Embryonic facial prominence (tissue), 1 donor: ENCODE data around the gene TMTC1.

Source experiments
- DNase-seq: peaks from one replicate; pipeline ENCODE4 v3.0.0-alpha.2; 2016; ENCODE audit errors: extremely low spot score

TMTC1 gene

DNA sequence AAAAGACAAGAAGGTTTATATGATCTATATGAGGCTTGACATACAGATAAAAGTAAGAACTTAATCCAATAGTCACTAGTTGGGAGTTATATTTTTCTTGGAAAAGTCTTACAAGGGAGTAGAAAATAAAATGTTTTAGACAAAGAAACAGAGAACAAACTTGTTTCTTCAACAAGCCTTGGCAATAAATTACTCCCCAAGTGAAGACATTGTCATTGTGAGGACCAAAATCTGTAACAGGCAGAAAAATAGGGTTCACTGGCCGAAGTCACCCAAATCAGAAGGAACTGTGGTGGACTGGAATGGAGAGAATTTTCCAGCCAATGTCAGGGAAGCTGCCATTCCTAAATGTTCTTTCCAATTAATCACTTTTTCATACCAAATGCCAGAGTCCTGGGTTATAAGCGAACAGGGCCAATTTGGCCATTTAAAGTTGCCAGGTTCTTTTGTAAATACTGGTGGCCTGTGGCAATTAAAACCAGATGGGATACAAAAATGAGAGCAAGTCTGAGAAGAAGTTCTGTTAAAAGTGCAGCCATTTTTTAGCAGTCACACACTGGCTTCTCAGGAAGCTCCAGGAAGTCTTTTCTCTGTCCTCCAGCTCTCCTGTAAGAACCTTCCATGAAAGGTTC is 168.9 kb downstream of the TMTC1 start:
- no peak for DNase-seq

DNA sequence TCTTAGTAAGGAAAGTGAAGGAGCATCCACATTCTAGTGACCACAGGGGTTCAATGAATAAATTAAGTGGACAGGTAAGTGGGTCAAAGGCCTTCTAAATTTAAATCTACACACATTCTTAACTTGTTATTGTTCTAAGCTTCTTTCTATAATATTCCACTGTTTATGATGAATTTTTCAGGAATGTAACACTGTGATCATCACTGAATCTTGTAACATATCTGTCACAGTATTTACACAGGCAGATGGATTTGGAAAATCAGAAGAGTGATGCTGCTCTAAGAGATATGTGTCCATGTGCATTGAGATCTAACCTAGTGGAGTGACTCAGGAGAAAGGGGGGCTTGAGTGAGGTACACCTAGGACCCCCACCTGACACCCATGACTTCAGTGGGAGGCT is 170.8 kb downstream of the TMTC1 start:
- no peak for DNase-seq

DNA sequence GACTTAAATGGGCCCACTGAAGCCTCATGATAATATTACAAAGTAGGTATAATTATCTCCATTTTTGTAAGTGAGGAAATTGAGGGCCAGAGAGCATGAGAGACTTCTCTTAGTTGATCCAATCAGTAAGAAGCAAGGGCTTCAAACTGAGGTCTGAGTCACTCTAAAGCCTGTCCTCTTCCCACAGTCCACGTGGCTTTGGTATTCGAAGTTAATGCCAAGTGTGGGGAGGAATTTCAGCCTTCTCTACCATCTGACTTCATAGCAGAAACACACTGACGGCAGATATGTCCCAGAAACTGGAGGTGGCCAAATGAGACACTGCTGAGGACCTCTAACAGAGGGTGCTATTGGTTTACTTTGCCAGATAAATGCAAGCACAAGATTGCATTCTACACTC is 171.8 kb downstream of the TMTC1 start:
- DNase-seq, result no peak

DNA sequence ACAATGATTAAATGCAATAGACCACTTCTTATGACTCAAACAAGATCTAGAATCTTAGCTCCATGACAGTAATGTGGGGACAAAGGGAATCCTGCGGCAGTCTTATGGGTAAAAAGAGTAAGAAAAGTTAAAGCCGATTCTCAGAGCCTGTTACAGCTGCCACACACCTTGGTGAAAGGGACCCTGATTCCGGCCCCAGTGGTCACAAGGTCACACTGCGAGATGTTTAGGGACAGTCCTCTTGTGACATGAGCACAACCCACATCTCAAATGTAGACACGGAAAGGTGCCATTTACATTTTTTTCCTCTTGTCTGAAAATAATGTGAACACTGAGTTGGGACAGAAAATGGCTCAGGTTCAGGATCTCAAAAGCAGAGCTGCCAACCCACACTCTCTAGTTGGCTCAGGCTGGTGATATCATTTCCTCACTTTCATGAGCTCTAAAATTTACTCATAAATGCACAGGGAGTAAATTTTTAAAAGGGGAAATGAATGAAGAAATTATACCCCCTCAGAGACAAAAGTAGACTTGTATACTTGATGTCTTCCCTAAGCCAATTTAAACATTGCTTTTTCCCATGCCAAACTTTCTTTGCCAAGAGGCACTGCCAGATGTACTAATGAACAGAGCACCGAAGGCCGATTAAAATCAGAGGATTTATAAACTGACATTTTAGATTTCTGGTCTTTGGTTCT is 173.1 kb downstream of the TMTC1 start:
- no peak for DNase-seq

DNA sequence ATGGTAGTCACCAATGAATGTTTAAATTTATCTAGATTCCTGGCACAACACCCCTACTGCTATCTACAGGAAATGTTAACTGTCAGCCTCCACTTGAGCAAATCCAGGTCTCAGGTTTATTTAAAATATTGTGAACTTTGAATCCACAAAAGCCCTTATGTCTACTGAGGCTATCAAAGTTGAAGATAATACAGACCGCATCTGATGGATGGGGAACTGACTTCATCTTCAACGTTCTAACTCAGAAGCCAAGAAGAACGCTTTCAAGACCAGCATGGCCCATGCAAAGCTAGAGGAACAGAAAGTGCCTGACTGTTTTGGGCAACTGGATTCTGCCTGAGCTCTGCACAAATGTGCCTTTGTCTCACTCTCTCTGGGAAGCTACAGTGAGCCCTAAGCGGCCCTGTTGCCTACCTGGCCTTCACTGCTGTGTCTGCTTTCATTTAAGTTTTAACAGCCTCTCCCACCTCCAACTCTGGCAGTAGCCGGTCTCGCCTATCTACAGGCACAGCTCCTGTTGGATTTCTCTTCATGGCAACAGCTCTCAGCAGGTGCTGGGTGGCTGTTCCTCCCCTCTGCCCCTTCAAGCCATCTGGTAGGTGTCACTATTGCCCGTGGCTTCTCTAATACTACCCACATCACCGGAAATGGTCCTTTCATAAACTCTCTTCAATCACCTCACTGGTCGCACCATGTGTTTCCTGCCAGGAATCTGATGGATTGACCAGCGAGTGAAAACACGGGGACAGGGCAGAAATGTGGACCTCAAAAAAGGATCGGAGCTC is 174.1 kb downstream of the TMTC1 start:
- DNase-seq, result no peak

DNA sequence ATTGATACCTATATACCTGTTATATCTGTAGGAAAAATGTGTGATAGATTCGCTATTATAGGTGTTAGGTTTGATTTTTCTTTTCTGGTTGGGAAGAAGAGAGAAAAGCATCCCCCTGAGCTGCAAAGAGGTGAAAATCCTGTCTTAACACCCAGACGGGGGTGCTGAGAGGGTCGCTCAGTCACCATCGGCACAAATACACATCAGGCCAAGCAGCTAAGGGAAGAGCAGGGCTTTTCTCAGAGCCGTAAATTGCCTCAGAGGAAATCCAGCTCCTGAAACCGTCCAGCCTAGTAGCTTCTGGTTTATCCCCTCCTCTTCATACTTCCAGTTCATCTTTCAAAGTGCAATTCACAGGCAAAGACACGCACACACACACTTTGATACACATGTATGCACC is 175.2 kb downstream of the TMTC1 start:
- DNase-seq, result no peak

DNA sequence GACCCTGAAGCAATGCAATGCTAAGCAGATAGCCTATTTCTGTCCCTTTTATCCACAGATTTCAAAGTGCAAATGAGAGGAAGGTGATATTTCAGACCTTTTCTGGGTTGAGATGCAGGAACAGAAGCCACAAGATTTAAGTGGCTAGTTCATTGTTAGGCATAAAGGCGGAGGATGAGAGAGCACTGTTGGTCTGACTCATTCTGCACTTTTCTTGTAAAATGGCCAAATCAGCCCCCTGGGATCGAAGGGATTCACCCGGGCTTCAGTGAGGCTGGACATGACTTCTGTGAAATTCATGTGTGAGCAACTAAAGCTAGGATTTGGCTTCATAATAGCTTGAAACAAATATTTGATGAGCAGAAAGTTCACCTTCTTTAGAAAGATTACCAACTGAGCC is 184.4 kb downstream of the TMTC1 start:
- DNase-seq, result no peak

DNA sequence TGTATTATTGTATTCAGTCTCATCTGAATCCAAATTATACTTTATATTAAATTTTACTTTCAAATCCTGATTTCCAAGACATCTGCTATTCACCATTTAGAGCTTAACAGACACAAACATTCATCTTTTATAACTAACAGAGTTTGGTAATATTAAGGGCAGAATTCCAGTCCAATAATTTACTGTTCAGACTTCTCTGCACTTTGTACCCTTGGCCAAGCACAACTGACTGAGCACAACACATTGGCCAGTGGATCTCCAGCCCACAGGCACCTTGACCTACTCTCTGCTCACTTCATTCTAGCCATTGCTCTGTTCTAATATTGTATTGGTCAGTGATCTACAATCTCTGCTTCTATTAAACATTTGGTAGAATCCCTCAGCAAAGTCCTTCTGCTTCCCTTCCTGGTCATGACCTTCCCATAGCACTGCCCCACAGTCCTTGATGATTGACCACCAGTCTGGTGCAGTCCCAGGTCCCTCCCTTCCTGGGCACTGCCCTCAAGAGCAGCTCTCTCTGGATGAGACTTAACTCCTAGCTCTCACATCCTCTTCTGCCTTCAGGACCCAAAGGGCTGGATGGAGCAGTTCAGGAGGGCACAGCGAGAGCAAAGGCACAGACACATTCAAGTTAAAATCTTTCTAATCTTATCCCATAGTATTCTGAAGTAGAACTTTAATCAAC is 188.5 kb downstream of the TMTC1 start:
- DNase-seq, result no peak

DNA sequence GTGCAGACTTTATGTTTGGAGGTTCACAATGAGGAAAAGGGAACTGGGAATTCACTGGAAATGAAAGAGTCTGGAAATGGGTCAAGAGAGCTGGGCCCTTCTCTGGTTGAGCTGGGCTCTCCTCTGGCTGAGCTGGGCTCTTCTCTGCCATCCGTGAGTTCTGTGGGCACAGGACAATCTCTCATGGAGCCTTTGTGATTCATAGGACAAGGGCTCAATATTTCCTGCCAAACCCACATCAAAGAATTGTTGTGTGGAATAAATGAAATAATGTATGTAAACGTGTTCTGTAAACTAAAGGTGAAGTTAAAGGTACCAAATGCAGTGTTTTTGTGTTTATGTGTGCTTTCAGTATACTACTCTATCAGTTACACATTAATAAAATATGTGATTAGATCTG is 190.7 kb downstream of the TMTC1 start:
- no peak for DNase-seq

DNA sequence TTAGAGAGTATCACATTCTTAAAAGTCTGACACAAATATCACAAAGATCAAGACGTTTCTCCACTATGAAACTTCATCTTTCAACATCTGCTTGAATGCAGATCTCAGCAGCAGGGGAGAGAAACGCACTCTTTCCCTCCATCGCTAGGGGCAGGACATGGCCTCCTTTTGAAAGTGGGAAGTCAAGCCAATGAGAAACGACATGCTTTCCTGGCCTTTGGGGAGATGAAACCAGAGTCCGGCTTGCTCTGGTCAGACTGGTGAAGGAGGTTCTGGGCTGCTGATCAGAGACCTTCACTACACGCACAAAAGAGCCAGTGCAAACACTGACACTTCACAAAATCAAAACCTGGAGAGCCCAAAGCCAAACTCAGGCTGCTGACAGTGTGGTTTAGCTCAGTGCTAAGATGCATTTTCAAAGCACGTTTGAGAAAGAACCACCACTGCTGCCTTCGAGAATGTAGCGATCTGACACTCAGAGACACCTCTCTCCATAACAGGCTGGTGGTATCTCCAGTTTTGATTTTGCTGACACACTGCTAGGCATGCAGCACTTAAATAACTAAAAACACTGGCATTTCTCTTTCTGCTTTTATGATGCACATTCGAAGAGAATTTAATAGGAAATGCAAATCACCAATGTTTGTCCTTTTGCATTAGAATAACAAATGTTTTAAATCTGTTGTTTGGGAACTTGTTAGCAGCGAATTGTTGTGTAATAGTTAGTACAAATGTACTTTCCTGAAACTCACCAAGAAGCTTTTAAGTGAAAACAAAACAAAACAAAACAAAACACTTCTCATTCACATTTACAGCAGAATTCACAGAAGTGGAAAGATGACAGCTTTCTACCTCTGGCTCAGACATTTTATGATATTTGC is 192.4 kb downstream of the TMTC1 start:
- DNase-seq, result no peak

DNA sequence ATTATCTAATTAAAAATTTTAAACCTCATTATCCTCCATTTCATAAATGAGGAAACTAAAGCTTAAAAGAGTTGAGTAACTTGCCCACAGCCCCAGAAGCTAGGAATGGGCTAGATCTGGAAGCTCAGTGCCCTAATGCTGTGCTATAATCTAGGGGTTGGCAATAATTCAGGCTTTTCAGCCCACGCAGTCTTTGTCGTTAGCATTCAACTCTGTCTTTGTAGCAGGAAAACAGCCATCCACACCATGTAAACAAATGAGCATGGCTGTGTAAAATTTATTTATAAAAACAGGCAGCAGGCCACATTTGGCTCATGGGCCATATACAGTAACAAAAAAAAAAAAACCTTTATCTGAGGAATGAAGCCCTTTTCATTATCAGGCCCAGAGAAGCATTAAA is 193.9 kb downstream of the TMTC1 start:
- no peak for DNase-seq

DNA sequence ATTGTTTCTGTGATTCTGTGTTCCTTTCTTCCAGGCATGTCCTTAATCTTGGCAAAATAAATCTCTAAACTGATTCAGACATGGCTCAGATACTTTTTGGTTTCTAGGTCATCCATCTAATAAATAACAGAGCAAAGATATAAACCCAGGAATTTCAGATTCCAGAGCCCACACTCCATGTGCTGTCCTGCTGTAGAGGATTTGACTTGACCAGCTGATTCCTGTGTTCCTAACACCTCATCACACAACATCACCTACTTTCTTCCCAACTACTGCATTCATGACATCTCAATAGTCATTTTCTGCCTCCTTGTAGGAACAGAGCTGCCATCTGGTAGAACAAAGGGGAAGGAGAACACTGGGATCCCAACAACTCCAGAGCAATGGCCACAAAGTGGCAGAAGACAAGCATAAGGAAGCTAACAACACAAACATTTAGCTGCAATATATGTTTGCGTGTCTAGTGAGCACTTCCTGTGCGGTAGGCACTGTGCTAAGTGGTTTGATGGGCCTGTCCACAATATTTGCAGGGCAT is 194.4 kb downstream of the TMTC1 start:
- DNase-seq, result no peak

DNA sequence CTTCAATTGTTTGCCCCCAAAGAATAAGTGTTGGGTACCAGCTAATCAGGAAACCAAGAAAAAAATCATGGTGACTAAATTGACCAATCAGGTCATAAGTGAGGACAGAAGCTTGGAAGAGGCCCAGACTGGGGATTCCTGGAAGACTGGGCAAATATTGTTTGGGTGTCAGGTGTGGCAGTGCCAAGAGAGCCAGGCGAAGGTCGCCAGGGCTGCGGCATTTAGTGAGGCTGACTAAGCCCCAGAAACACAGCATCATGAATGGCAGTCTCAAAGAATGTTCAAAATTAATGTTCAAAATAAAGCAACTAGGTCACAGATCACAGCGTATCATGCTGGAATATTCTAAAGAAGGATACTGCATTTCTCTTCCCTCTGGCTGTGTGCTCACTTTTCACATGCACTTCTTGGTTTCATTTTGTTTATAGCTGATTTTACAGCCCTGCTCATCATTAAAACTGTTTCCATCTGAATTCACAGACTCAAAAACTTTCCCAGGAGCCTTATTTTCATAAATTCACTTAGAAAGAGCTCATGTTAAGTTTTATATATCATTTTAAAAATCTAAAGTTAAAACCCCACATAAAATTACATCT is 201.0 kb downstream of the TMTC1 start:
- no peak for DNase-seq

DNA sequence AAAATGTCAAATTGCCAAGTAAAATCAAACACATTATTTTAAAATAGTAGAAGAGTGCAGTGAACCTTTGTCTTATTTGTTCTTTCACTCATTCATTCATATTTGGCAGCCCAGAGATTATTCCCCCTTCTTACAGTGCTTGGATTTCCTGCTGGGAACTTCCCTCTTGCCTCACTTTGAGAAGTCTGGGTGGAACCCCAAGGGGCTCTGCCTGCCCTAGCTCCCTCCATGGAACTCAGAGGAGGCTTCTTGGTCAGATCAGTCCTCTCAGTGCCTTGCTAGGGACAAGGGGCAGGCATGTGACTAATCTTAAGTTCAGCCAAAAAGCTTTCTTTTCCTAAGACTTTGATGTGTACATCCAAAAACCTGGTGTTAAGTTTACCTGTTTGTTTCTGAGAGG is 201.6 kb downstream of the TMTC1 start:
- DNase-seq, result no peak

DNA sequence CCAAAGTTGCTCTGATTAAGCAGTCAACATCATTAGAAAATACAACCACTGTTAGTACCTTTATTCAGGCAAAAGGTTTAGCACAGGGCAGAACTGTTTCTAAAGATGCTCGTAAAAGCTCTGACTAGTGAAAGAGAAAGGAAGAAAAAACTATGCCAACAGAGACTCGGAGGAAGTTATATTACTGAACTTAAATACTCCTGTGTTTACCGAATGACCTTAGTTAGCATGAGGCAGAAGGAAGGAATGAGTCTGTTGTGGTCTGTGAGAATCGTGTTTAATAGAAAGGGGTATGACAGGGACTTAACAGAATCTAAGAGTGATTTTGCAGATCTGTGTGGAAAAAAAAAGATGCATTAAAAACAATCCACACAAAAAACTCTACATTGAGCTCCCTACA is 202.1 kb downstream of the TMTC1 start:
- no peak for DNase-seq

DNA sequence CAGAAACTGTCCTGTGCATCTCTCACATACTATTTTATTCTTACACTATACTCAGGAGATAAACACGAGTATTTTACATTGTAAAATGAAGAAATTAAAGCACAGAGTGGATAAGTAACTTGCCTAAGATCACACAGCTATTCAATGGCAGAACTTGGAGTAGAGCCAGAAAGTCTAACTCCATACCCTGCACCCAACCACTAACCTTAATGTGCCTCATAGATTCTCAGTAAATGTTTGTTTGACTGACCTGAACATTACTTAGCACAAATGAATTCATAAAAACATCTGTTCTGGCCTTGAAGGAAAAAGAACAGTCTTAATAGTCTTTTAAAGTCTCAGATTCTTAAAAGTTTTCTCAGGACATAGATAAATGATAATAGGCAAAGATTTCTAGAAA is 202.8 kb downstream of the TMTC1 start:
- no peak for DNase-seq

DNA sequence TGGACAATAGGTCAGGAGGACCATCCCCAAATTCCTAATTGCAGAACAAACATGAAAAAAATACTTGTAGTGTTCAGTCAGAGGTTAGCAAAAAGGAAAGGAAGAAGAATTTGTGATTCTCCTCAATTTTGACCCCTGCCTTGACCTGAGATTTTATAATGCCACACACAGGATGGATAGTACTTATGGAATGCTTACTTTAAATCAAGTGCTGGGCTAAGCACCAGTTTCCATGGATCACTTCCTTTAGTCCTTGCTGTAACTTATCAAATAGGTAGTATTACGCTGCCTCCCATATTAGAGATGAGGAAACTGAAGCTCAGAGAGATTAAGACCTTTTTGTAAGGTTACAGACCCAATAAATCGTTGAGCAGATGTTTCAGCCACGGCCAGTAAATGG is 205.0 kb downstream of the TMTC1 start:
- no peak for DNase-seq

DNA sequence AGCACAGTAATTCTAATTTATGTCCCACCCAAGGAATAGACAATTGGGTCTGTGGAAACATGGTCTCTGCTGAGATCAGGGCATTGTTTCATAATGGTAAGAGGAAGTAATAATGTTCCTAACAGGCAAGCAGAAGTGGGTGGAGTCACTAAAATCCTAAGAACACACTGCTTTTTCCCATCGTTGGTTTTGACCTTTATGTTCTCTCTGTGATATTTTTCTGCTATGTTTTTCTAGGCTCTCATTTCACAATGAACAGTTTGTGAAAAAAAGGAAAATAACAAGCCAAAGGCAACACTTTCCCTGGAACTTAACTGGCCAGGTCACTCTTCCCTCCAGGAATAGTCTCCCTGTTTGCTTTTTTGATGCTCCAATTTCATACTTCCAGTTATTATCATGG is 205.7 kb downstream of the TMTC1 start:
- DNase-seq, result no peak

DNA sequence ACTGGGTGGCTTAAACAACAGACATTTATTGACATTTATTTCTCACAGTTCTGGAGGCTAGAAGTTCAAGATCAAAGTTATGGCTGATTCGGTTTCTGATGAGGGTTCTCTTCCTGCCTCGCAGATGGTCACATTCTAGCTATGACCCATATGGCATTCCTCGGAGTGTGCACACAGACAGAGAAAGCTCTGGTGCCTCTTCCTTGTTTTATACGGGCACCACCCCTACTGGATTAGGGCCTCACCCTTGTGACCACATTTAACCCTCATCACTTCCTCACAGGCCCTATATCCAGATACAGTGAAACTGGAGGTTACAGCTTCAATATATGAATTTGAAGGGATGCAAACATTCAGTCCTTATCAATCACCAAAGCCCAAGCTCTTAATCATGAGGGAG is 209.2 kb downstream of the TMTC1 start:
- DNase-seq, result no peak

DNA sequence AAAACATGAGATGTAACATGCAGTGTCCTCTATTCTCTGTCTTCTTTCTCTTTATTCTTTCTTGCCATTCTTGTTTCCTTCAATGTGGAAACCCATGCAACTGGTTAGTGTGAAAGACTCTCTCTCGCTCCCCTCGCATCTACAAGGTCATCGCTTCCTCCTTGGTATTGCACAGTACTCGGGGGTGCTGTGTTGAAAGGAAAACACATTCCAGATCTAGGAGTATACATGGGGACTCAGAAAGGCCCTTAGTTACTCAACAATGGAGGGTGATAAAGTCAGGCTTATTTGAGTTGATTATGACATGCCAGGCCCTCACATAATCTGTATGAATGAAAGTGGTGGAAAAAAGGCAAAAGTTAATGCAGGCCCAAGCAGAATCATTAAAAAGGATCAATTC is 210.8 kb downstream of the TMTC1 start:
- no peak for DNase-seq

DNA sequence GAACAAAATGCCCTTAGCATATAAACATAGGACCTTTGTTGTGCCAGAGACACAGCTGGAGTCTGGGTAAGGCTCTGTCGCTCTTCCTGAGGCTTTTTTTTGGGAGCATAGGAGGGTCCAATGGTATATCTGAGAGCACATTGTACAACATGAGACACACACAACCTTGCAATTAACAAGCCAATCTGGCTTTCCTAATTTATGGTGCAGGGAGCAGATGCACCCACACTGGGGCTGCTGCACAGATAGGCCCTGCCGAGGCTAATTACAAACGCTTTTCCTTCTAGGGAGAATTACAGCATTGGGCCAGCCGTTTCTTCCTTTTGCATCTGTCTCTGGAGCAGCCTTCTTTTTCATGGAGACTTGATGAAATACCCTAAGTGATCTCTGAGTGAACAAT is 211.3 kb downstream of the TMTC1 start:
- no peak for DNase-seq
